H1 (cell line): ENCODE measurements around the gene GCLC.

ENCODE experiments used
- NRF1 ChIP-seq: IDR thresholded peaks from 2 replicates; pipeline ENCODE4 v1.6.1; 2011; ENCODE audit warnings: mild to moderate bottlenecking, low read depth, low read length, improper control_type of control experiment
- YY1 ChIP-seq: IDR thresholded peaks from 2 replicates; pipeline ENCODE4 v1.6.1; 2011; ENCODE audit warnings: low read depth, mild to moderate bottlenecking, low read length

GRCh38 chr6:53567701-53568100, 22.8 kb upstream of the GCLC start:
- TF ChIP-seq YY1: no peak
- TF ChIP-seq NRF1: no peak
